HEK293 (cell line): ENCODE results near the gene OR1F1.

Experiments
- ELK4 ChIP-seq: IDR thresholded peaks from 2 replicates; pipeline ENCODE4 v1.6.1; 2011; ENCODE audit warnings: mild to moderate bottlenecking, low read depth, low read length, borderline replicate concordance
- GLIS2 ChIP-seq: fragments of 450-650 bp; formaldehyde crosslinking; IDR thresholded peaks from 2 replicates; pipeline ENCODE4 v1.5.1; 2016; ENCODE audit warnings: missing biosample characterization, missing genetic modification characterization
- KLF1 ChIP-seq: fragments of 450-650 bp; formaldehyde crosslinking; IDR thresholded peaks from 2 replicates; pipeline ENCODE4 v1.5.1; 2016; ENCODE audit warnings: missing biosample characterization, missing genetic modification characterization
- KLF10 ChIP-seq: fragments of 450-650 bp; IDR thresholded peaks from 2 replicates; pipeline ENCODE4 v1.5.1; 2018; ENCODE audit warnings: missing biosample characterization, mild to moderate bottlenecking, missing genetic modification characterization
- KLF17 ChIP-seq: fragments of 450-650 bp; formaldehyde crosslinking; IDR thresholded peaks from 2 replicates; pipeline ENCODE4 v1.5.1; 2016; ENCODE audit warnings: missing biosample characterization, missing genetic modification characterization
- MEIS1 ChIP-seq: sonication (generic); formaldehyde crosslinking; IDR thresholded peaks from 2 replicates; pipeline ENCODE4 v1.8.1; 2022; ENCODE audit warnings: missing genetic modification reagents, mild to moderate bottlenecking, borderline replicate concordance
- PBX3 ChIP-seq: sonication (generic); formaldehyde crosslinking; IDR thresholded peaks from 2 replicates; pipeline ENCODE4 v1.8.1; 2022; ENCODE audit warnings: mild to moderate bottlenecking, moderate library complexity, missing genetic modification reagents
- SP3 ChIP-seq: fragments of 450-650 bp; formaldehyde crosslinking; IDR thresholded peaks from 2 replicates; pipeline ENCODE4 v1.5.1; 2016; ENCODE audit warnings: missing biosample characterization, missing genetic modification characterization
- TSHZ1 ChIP-seq: fragments of 450-650 bp; formaldehyde crosslinking; IDR thresholded peaks from 2 replicates; pipeline ENCODE4 v1.5.1; 2016; ENCODE audit warnings: missing biosample characterization, missing genetic modification characterization, borderline replicate concordance
- YY2 ChIP-seq: fragments of 450-650 bp; formaldehyde crosslinking; IDR thresholded peaks from 2 replicates; pipeline ENCODE4 v1.5.1; 2016; ENCODE audit warnings: missing biosample characterization, missing genetic modification characterization
- ZBTB44 ChIP-seq: fragments of 450-650 bp; IDR thresholded peaks from 2 replicates; pipeline ENCODE4 v1.5.1; 2018; ENCODE audit warnings: missing biosample characterization, mild to moderate bottlenecking, missing genetic modification characterization
- ZIC2 ChIP-seq: fragments of 450-650 bp; formaldehyde crosslinking; IDR thresholded peaks from 2 replicates; pipeline ENCODE4 v1.5.1; 2016; ENCODE audit warnings: missing biosample characterization, missing genetic modification characterization
- ZNF10 ChIP-seq: fragments of 450-650 bp; formaldehyde crosslinking; IDR thresholded peaks from 2 replicates; pipeline ENCODE4 v1.5.1; 2017; ENCODE audit warnings: missing biosample characterization, missing genetic modification characterization
- ZNF132 ChIP-seq: fragments of 450-650 bp; formaldehyde crosslinking; IDR thresholded peaks from 2 replicates; pipeline ENCODE4 v1.5.1; 2017; ENCODE audit warnings: missing biosample characterization, missing genetic modification characterization, borderline replicate concordance
- ZNF223 ChIP-seq: fragments of 450-650 bp; formaldehyde crosslinking; IDR thresholded peaks from 2 replicates; pipeline ENCODE4 v1.5.1; 2016; ENCODE audit warnings: missing biosample characterization, missing genetic modification characterization
- ZNF274 ChIP-seq, 2 experiments: fragments of 200-500 bp in 1 of 2; fragments of 450-650 bp in 1 of 2; sonication (Bioruptor generic) in 1 of 2; formaldehyde crosslinking in 1 of 2; IDR thresholded peaks; 2 replicates each; pipeline versions ENCODE4 v1.5.1 to v1.6.1; 2014 to 2016; ENCODE audit warnings: borderline replicate concordance in 1 of 2, inconsistent platforms in 1 of 2, low read length in 1 of 2, missing biosample characterization in 1 of 2, missing genetic modification characterization in 1 of 2
- ZNF366 ChIP-seq: fragments of 450-650 bp; formaldehyde crosslinking; conservative IDR thresholded peaks from 2 replicates; pipeline ENCODE4 v1.5.1; 2016; ENCODE audit warnings: missing biosample characterization, missing genetic modification characterization
- ZNF394 ChIP-seq: fragments of 450-650 bp; formaldehyde crosslinking; IDR thresholded peaks from 2 replicates; pipeline ENCODE4 v1.5.1; 2016; ENCODE audit warnings: missing biosample characterization, missing genetic modification characterization, mild to moderate bottlenecking, moderate library complexity, borderline replicate concordance
- ZNF488 ChIP-seq: fragments of 450-650 bp; formaldehyde crosslinking; IDR thresholded peaks from 2 replicates; pipeline ENCODE4 v1.5.1; 2016; ENCODE audit warnings: missing biosample characterization, missing genetic modification characterization
- ZNF530 ChIP-seq: fragments of 450-650 bp; formaldehyde crosslinking; IDR thresholded peaks from 2 replicates; pipeline ENCODE4 v1.5.1; 2016; ENCODE audit warnings: low read depth, missing biosample characterization, missing genetic modification characterization
- ZNF544 ChIP-seq: fragments of 450-650 bp; formaldehyde crosslinking; IDR thresholded peaks from 2 replicates; pipeline ENCODE4 v1.5.0; 2017; ENCODE audit warnings: missing biosample characterization, missing genetic modification characterization
- ZNF558 ChIP-seq: fragments of 450-650 bp; formaldehyde crosslinking; IDR thresholded peaks from 2 replicates; pipeline ENCODE4 v1.5.1; 2016; ENCODE audit warnings: missing biosample characterization, missing genetic modification characterization
- ZNF610 ChIP-seq: fragments of 450-650 bp; formaldehyde crosslinking; IDR thresholded peaks from 2 replicates; pipeline ENCODE4 v1.5.1; 2016; ENCODE audit warnings: missing biosample characterization, missing genetic modification characterization, borderline replicate concordance
- ZNF692 ChIP-seq: fragments of 450-650 bp; formaldehyde crosslinking; IDR thresholded peaks from 2 replicates; pipeline ENCODE4 v1.5.1; 2016; ENCODE audit warnings: missing biosample characterization, missing genetic modification characterization
- ZNF707 ChIP-seq: fragments of 450-650 bp; formaldehyde crosslinking; IDR thresholded peaks from 2 replicates; pipeline ENCODE4 v1.5.1; 2016; ENCODE audit warnings: missing biosample characterization, missing genetic modification characterization
- ZNF791 ChIP-seq: fragments of 450-650 bp; formaldehyde crosslinking; IDR thresholded peaks from 2 replicates; pipeline ENCODE4 v1.5.1; 2016; ENCODE audit warnings: missing biosample characterization, missing genetic modification characterization
- ZNF837 ChIP-seq: fragments of 450-650 bp; formaldehyde crosslinking; IDR thresholded peaks from 2 replicates; pipeline ENCODE4 v1.5.1; 2016; ENCODE audit warnings: missing biosample characterization, missing genetic modification characterization

OR1F1 gene

GRCh38 chr16:3182608-3183444 lies 5.2 kb upstream of the OR1F1 start (continued):
- TF ChIP-seq ELK4: no peak
- TF ChIP-seq ZNF10: no peak
- no peak for TF ChIP-seq ZNF791
- no peak for TF ChIP-seq ZNF394 (tag by site-specific recombination)
- TF ChIP-seq ZNF610 (tag by site-specific recombination): no peak
- no peak; the same call in 1 of the 2 replicates for TF ChIP-seq ZNF366 (tag by site-specific recombination)
- peak; percentile 47 for TF ChIP-seq KLF1
- TF ChIP-seq ZNF530 (tag by site-specific recombination): no peak
- no peak for TF ChIP-seq MEIS1 (CRISPR knock-in tag)
- TF ChIP-seq PBX3 (CRISPR knock-in tag): no peak
- TF ChIP-seq ZNF692 (tag by site-specific recombination): peak; percentile 88
- TF ChIP-seq ZNF558 (tag by site-specific recombination): no peak
- TF ChIP-seq ZNF488: no peak
- TF ChIP-seq ZNF132 (tag by site-specific recombination): no peak
- peak; percentile 23; the same call in 1 of the 2 replicates for TF ChIP-seq SP3 (tag by site-specific recombination)
- TF ChIP-seq ZNF274 (IDR thresholded peaks at IDR 0.05; ENCODE audit: low read length): no peak
- TF ChIP-seq ZNF274 (tag by site-specific recombination; IDR thresholded peaks at IDR 0.05; ENCODE audit: borderline replicate concordance): no peak
- TF ChIP-seq KLF10 (tag by site-specific recombination): peak; percentile 52; the same call in 1 of the 2 replicates
- no peak for TF ChIP-seq TSHZ1 (tag by site-specific recombination)
- TF ChIP-seq YY2 (tag by site-specific recombination): no peak
- no peak for TF ChIP-seq ZNF223 (tag by site-specific recombination)
- TF ChIP-seq ZBTB44 (tag by site-specific recombination): peak; percentile 19; the same call in 1 of the 2 replicates
- peak; percentile 30; the same call in 1 of the 2 replicates for TF ChIP-seq ZIC2 (tag by site-specific recombination)
- TF ChIP-seq ZNF837 (tag by site-specific recombination): no peak
- TF ChIP-seq ZNF707: no peak
- no peak for TF ChIP-seq ZNF544 (tag by site-specific recombination)
- TF ChIP-seq GLIS2 (tag by site-specific recombination): peak; percentile 66
- peak; percentile 78 for TF ChIP-seq KLF17 (tag by site-specific recombination)
